ENCODE results near the gene COG6.

DNA sequence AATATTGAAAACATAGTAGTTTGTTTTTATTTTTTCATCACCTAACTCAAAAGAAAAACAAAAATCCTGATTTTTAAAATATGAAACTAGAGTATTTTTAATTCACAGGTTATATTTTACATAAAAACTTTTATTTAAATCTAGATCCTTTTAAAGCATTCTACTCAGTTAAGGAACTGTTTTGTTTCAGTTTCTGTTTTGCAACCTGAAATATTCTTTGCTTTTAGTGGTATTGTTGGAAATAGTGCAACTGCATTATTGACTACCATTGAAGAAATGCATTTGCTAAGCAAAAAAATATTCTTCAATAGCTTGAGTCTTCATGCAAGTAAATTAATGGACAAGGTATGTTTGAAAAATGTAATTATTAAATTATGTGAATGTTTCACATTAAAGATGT, 43.8 kb downstream of the COG6 start:
- no peak for TF ChIP-seq EZH2phosphoT487 (IDR thresholded peaks at IDR 0.05; ENCODE audit: low read length)
- TF ChIP-seq, protein P1, sequence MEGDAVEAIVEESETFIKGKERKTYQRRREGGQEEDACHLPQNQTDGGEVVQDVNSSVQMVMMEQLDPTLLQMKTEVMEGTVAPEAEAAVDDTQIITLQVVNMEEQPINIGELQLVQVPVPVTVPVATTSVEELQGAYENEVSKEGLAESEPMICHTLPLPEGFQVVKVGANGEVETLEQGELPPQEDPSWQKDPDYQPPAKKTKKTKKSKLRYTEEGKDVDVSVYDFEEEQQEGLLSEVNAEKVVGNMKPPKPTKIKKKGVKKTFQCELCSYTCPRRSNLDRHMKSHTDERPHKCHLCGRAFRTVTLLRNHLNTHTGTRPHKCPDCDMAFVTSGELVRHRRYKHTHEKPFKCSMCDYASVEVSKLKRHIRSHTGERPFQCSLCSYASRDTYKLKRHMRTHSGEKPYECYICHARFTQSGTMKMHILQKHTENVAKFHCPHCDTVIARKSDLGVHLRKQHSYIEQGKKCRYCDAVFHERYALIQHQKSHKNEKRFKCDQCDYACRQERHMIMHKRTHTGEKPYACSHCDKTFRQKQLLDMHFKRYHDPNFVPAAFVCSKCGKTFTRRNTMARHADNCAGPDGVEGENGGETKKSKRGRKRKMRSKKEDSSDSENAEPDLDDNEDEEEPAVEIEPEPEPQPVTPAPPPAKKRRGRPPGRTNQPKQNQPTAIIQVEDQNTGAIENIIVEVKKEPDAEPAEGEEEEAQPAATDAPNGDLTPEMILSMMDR (IDR thresholded peaks at IDR 0.05; ENCODE audit: low read length) = no peak
- no peak for TF ChIP-seq EZH2 (optimal IDR thresholded peaks at IDR 0.05; ENCODE audit: low read depth, low read length)

Measured in MM.1S (cell line).